Activated naive CD4-positive, alpha-beta T cell treated with anti-CD3 and anti-CD28 coated beads, Interleukin-2, amount 50 U/mL, for 72 hours (primary cell): ENCODE measurements around the gene EPN1. TPM values are rescaled to one million over a fixed set of nuclear protein-coding genes. Genes with fewer than 3 reads are reported as not detected.

Source experiments
- ATAC-seq, 2 donors: fragments of 150-1000 bp; cut with Tn5 transposase; 2 replicates each; pipeline ENCODE4 v1.10.0; 2021; ENCODE audit warnings: mild to moderate bottlenecking in 2 of 2, moderate library complexity in 2 of 2
- DNase-seq, 2 donors: peaks; one replicate each; pipeline ENCODE4 v3.0.0; 2021 to 2022; ENCODE audit warnings: low spot score in 2 of 2
- H3K27ac Mint-ChIP-seq, 2 donors: one replicate each; pipeline ENCODE4 v1.8.0; 2022; ENCODE audit warnings: mild to moderate bottlenecking in 2 of 2, mixed read lengths in 2 of 2
- H3K36me3 Mint-ChIP-seq, 2 donors: one replicate each; pipeline ENCODE4 v1.8.0; 2022; ENCODE audit warnings: mixed read lengths in 2 of 2
- H3K9me3 Mint-ChIP-seq, 2 donors: one replicate each; pipeline ENCODE4 v1.8.0; 2022; ENCODE audit warnings: mixed read lengths in 2 of 2
- total RNA-seq, 2 donors: library from RNA; stranded (reverse); gene quantifications; one replicate each; pipeline ENCODE4 v1.2.3, GENCODE V29; 2022

EPN1 gene
- total RNA-seq, 2 donors from 2014 or later = 23.1 to 46.4 TPM

- peak within 1 kb of the TSS; percentile 96 to 100 for H3K27ac Mint-ChIP-seq
- H3K36me3 Mint-ChIP-seq = peaks cover 27 to 61% of the 10 kb centered on the region in 2 donors
- peaks cover 4% of the 10 kb centered on the region in 2 donors for H3K9me3 Mint-ChIP-seq
- ATAC-seq (peak; percentile 66 to 75), DNase-seq (peak; percentile 84 to 86)
These were observed 31.8 kb upstream of the EPN1 start, which contains the start of gene ZNF581 for GRCh38 chr19:55643003-55643886. TSS of gene ZNF581 (plus strand) at chr19:55643649. CDS start at chr19:55644572, 923 bp downstream.

DNA sequence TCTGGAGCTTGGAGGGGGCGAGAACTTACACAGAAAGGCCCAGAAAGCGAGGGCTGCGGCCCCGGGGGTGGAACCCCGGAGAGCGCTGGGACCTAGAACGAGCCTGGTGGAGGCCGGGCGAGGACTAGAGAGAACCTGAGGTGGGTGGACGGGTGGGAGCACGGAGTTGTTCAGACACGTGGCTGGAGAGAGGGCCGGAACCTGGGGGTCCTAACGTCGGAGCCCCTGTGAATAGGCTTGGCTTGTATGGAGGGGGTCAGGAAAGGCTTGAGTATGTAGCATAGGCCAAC is 31.2 kb upstream of the EPN1 start:
- DNase-seq (no peak), ATAC-seq (no peak)
- Mint-ChIP-seq H3K9me3 (peaks cover 3 to 4% of the 10 kb centered on the region in 2 donors), H3K36me3 (peaks cover 27 to 60% of the 10 kb centered on the region in 2 donors), H3K27ac (peak overlapping the region; percentile 95 to 96)

GRCh38 chr19:55644191-55644833 is 30.7 kb upstream of the EPN1 start:
- H3K36me3 Mint-ChIP-seq = peaks cover 27 to 56% of the 10 kb centered on the region in 2 donors
- no peak for ATAC-seq
- H3K27ac Mint-ChIP-seq = peak overlapping the region; percentile 95 to 96
- peaks cover 0 to 4% of the 10 kb centered on the region in 2 donors for H3K9me3 Mint-ChIP-seq
- DNase-seq = no peak

DNA sequence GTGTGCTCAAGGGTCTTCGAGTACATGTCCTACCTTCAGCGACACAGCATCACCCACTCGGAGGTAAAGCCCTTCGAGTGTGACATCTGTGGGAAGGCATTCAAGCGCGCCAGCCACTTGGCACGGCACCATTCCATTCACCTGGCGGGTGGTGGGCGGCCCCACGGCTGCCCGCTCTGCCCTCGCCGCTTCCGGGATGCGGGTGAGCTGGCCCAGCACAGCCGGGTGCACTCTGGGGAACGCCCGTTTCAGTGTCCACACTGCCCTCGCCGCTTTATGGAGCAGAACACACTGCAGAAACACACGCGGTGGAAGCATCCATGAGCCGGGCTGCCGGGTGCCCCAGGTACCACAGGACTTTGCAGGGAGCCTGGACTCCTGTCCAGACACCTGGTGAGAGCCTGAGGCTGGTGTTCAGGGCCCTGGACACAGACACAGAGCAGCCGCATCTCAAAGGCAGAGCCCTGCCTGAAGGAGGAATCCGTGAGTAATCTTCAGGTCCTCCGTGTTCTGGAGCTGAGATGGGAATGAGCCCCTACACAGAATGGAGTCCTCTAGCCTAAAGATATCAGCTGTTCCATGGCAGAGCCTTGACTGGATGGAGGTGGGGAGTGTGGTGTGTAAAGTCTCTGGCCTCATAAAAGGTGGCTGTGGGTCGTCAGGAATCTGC is 30.0 kb upstream of the EPN1 start:
- Mint-ChIP-seq H3K27ac (peak overlapping the region; percentile 95 to 96), H3K36me3 (peaks cover 26 to 52% of the 10 kb centered on the region in 2 donors), H3K9me3 (peaks cover 0 to 4% of the 10 kb centered on the region in 2 donors)
- DNase-seq (no peak), ATAC-seq (no peak)

- DNase-seq (no peak), ATAC-seq (no peak)
- Mint-ChIP-seq H3K36me3 (peaks cover 20 to 47% of the 10 kb centered on the region in 2 donors), H3K27ac (peak overlapping the region; percentile 72 to 96), H3K9me3 (peaks cover 0 to under 1% of the 10 kb centered on the region in 2 donors)
These were observed 29.5 kb upstream of the EPN1 start for GRCh38 chr19:55645512-55645881.

- H3K36me3 Mint-ChIP-seq = peaks cover 19 to 44% of the 10 kb centered on the region in 2 donors
- no peak for ATAC-seq
- no peak for DNase-seq
- peak overlapping the region in 1 of 2 donors; percentile 48 for H3K27ac Mint-ChIP-seq
- no peaks in the 10 kb centered on the region for H3K9me3 Mint-ChIP-seq
These were observed 27.9 kb upstream of the EPN1 start for GRCh38 chr19:55646889-55647731.

DNA sequence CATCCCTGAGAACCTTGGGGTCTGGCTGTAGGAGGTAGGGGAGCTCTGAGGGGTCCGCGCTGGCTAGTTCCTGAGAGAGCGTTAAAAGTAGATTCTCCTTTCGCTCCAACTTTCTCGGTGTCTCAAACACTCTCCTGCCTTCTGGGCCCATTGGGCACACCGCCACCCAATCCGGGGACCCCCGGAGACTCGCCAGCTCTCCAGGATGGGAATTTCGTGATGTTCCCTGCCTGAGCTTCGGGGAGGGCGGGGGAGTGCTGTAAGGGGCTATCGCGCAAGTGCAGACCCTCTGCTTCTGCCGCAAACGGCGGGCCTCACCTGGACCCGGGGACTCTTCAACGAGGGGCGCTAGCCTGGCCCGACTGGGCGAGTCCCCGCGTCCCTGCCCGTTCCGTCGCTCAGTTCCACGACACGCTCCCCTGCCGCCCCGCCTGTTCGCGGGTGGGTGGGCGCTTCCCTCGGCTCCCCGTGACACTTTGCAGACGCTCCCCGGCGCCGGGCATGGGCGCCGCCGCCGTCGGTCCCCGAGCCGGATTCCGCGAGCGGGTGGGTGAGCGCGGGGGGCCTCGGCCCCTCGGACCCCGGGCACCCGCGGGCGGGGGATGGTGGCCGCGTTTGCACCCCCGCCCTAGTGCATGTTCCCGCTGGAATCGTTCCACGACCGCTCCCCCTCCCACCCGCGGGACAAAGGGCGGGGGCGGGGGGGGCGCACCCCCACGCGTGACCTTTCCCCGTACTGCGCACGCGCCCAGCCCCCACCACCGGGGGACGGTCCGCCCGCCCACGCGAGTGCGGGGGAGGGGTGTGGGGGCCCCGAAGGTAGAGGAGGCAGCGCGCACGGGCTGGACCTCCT is 27.1 kb upstream of the EPN1 start, which contains the start of gene CCDC106:
Gene CCDC106, plus strand, starts transcription at position 481 of the 853 bp plus-strand sequence. CDS start 835 bp downstream, outside the sequence.
- peak within 1 kb of the TSS; percentile 59 to 93 for H3K27ac Mint-ChIP-seq
- peaks cover 17 to 42% of the 10 kb centered on the region in 2 donors for H3K36me3 Mint-ChIP-seq
- peak in 1 of 2 donors; percentile 19 for ATAC-seq
- peak in 1 of 2 donors; percentile 58 for DNase-seq
- no peaks in the 10 kb centered on the region for H3K9me3 Mint-ChIP-seq

DNA sequence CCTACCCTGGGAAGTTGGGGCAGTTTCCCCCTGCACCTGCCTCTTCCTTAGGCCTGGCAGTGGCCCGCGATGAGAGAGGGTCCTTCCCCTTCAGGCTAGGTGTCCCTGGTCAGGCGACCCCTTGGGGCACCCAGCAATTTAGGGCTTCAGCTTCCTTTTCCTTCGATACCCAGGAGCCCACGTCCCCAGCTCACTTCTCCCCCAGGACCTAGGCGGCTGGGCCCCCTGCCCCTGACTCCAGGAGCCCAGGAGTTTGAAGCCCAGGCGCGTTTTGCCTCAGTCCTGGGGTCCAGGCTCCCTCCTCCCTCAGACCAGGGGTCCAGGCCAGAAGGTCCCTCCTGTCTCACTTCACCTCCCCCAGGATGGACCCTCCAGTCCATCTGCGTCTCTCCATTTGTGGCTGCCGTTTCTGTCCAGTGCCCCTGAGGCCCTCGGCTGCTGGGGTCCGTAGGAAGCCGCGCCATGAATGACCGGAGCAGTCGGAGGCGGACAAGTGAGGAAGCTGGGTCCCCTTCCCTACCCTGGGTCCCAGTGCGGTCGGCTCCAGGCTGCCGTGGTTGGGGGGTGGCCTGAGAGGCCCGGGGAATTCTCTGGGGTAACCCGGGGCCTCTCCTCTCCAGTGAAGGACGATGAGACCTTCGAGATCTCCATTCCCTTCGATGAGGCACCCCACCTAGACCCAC is 26.3 kb upstream of the EPN1 start:
- ATAC-seq (no peak), DNase-seq (no peak)
- Mint-ChIP-seq H3K9me3 (no peaks in the 10 kb centered on the region), H3K27ac (peak overlapping the region; percentile 59 to 92), H3K36me3 (peaks cover 13 to 35% of the 10 kb centered on the region in 2 donors)

DNA sequence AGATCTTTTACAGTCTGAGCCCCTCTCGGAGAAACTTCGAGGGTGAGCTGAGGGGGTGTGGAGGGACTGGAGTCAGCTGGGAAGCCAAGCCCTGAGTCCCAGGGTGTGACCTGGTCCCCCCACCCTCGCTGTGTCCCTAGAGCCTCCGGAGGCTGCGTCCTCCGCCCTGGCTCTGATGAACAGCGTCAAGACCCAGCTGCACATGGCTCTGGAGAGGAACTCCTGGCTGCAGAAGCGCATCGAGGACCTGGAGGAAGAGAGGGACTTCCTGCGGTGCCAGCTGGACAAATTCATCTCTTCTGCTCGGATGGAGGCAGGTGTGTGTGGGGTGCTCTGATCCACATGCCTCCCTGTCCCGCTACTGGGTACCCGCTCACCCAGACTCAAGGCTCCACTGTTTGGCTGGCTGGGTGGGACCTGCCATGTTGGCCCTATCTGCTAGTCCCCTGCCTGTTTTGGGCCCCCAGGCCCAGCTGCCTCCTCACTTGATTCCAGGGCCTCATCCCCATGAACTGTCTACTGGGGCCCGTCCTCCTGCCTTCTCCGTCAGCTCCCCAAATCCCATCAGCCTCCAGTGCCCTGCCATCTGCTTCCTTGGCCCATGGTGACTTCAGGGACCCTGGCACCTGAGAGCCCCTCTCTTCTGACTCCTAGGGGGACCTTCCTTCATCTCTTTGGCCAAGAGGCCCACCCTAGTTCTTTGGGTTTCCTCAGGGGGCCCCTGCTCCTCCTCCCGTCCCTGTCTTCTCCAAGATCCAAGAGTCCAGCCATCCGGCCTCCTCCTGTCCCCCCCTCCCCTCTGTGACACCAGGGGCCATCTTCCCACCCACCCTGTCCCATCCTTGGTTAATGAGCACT is 25.5 kb upstream of the EPN1 start:
- Mint-ChIP-seq H3K27ac (peak overlapping the region; percentile 59 to 92), H3K9me3 (no peaks in the 10 kb centered on the region), H3K36me3 (peaks cover 18 to 28% of the 10 kb centered on the region in 2 donors)
- ATAC-seq (no peak), DNase-seq (no peak)

- H3K36me3 Mint-ChIP-seq = peaks cover 12 to 22% of the 10 kb centered on the region in 2 donors
- no peaks in the 10 kb centered on the region for H3K9me3 Mint-ChIP-seq
- H3K27ac Mint-ChIP-seq = peak overlapping the region; percentile 59 to 84
- ATAC-seq = peak in 1 of 2 donors; percentile 13
- DNase-seq = no peak
These were observed 24.9 kb upstream of the EPN1 start for GRCh38 chr19:55650126-55650557.

- Mint-ChIP-seq H3K27ac (peak overlapping the region; percentile 59 to 84), H3K36me3 (peaks cover 10 to 19% of the 10 kb centered on the region in 2 donors), H3K9me3 (no peaks in the 10 kb centered on the region)
- ATAC-seq = no peak
- DNase-seq = no peak
These were observed 24.3 kb upstream of the EPN1 start for GRCh38 chr19:55650602-55651230.

GRCh38 chr19:55651236-55651635 is 23.8 kb upstream of the EPN1 start:
- H3K36me3 Mint-ChIP-seq = peaks cover 16 to 24% of the 10 kb centered on the region in 2 donors
- H3K27ac Mint-ChIP-seq = peak overlapping the region in 1 of 2 donors; percentile 69
- no peak for ATAC-seq
- no peak for DNase-seq
- H3K9me3 Mint-ChIP-seq = no peaks in the 10 kb centered on the region

DNA sequence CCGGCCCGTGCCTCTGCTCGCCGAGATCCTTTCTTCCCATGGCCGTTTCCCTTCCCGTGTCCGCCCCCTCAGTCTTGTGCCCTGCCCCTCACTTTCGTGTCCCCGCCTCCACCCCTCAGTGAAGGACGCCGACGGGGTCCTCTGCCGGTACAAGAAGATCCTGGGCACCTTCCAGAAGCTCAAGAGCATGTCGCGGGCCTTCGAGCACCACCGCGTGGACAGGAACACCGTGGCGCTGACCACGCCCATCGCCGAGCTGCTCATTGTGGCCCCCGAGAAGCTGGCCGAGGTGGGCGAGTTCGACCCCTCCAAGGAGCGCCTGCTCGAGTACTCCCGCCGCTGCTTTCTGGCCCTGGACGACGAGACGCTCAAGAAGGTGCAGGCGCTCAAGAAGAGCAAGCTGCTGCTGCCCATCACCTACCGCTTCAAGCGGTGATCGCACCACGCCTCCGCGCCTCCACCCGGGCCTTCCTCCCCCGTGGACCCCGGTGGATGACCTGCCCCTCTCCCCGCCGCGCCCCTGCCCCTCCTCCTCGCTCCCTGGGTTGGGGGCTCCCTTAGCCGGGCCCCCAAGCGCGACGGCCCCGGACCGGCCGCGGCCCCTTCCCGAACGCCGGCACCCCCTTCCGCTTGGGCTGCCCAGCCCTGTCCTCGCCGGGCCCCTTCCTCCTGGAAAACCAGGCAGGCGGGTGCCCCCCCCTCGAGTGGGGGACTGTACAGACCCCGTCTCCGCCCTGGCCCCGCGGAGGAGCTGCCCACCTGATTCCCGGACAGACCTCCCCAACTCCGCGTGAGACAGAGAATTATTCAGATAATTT is 22.5 kb upstream of the EPN1 start:
- Mint-ChIP-seq H3K9me3 (no peaks in the 10 kb centered on the region), H3K36me3 (peaks cover 22 to 24% of the 10 kb centered on the region in 2 donors), H3K27ac (peak overlapping the region in 1 of 2 donors; percentile 69)
- DNase-seq (no peak), ATAC-seq (no peak)
